ENCODE results near the gene ECM1. TPM values are rescaled to one million over a fixed set of nuclear protein-coding genes. Genes with fewer than 3 reads are reported as not detected.

The ECM1 gene
- total RNA-seq, 1 experiment from 2014 or later = 27.5 TPM

- DNase-seq (ENCODE audit: low spot score) = no peak
These were observed 4.2 kb downstream of the ECM1 start for GRCh38 chr1:150511985-150512660.

GRCh38 chr1:150512846-150513245, 4.9 kb downstream of the ECM1 start:
- no peak for DNase-seq (ENCODE audit: low spot score)

- DNase-seq (ENCODE audit: low spot score) = no peak
These were observed 5.5 kb downstream of the ECM1 start for GRCh38 chr1:150513351-150513791.

- DNase-seq (ENCODE audit: low spot score) = no peak
These were observed 6.4 kb downstream of the ECM1 start for GRCh38 chr1:150514260-150514659.

- DNase-seq (ENCODE audit: low spot score) = no peak
These were observed 7.0 kb downstream of the ECM1 start for GRCh38 chr1:150514913-150515327.

GRCh38 chr1:150515328-150516049, 7.6 kb downstream of the ECM1 start, which contains the start of gene FALEC:
TSS of gene FALEC (plus strand) at chr1:150515752.
- DNase-seq (ENCODE audit: low spot score) = peak; percentile 91

GRCh38 chr1:150516050-150516591, 8.2 kb downstream of the ECM1 start:
- DNase-seq (ENCODE audit: low spot score) = no peak

GRCh38 chr1:150516616-150517015, 8.7 kb downstream of the ECM1 start:
- DNase-seq (ENCODE audit: low spot score) = no peak

- no peak for DNase-seq (ENCODE audit: low spot score)
These were observed 13.5 kb downstream of the ECM1 start for GRCh38 chr1:150521196-150521968.

GRCh38 chr1:150525348-150525747, 17.4 kb downstream of the ECM1 start:
- no peak for DNase-seq (ENCODE audit: low spot score)

GRCh38 chr1:150528196-150528595, 20.3 kb downstream of the ECM1 start:
- peak; percentile 1 for DNase-seq (ENCODE audit: low spot score)

GRCh38 chr1:150529017-150529416, 21.1 kb downstream of the ECM1 start:
- DNase-seq (ENCODE audit: low spot score) = no peak

GRCh38 chr1:150530491-150531159, 22.7 kb downstream of the ECM1 start:
- DNase-seq (ENCODE audit: low spot score) = no peak

- no peak for DNase-seq (ENCODE audit: low spot score)
These were observed 25.0 kb downstream of the ECM1 start for GRCh38 chr1:150532860-150533259.

- DNase-seq (ENCODE audit: low spot score) = peak; percentile 1
These were observed 26.1 kb downstream of the ECM1 start for GRCh38 chr1:150534002-150534401.

- no peak for DNase-seq (ENCODE audit: low spot score)
These were observed 27.8 kb downstream of the ECM1 start for GRCh38 chr1:150535511-150536287.

GRCh38 chr1:150536836-150537731, 29.2 kb downstream of the ECM1 start:
- no peak for DNase-seq (ENCODE audit: low spot score)

GRCh38 chr1:150537732-150538684, 30.1 kb downstream of the ECM1 start:
- DNase-seq (ENCODE audit: low spot score) = no peak

Measured in H4 (cell line).